Measurements from ENCODE around the gene TAGAP.

The TAGAP gene

GRCh38 chr6:159071843-159072769 lies 27.3 kb upstream of the TAGAP start:
- no peak for DNase-seq (ENCODE audit: low read depth)
- TF ChIP-seq CTCF (conservative IDR thresholded peaks at IDR 0.05; ENCODE audit: low read length): no peak
- no peak overlapping the region for H3K4me3 ChIP-seq (ENCODE audit: low read length)

GRCh38 chr6:159068904-159069578 lies 24.2 kb upstream of the TAGAP start:
- H3K4me3 ChIP-seq (ENCODE audit: low read length): no peak overlapping the region
- DNase-seq (ENCODE audit: low read depth): no peak
- TF ChIP-seq CTCF (conservative IDR thresholded peaks at IDR 0.05; ENCODE audit: low read length): no peak

- H3K4me3 ChIP-seq (ENCODE audit: low read length): no peak overlapping the region
- no peak for TF ChIP-seq CTCF (conservative IDR thresholded peaks at IDR 0.05; ENCODE audit: low read length)
- no peak for DNase-seq (ENCODE audit: low read depth)
Observed at GRCh38 chr6:159067334-159067733, 22.5 kb upstream of the TAGAP start.

GRCh38 chr6:159066483-159066882 lies 21.7 kb upstream of the TAGAP start:
- DNase-seq (ENCODE audit: low read depth): no peak
- TF ChIP-seq CTCF (conservative IDR thresholded peaks at IDR 0.05; ENCODE audit: low read length): no peak
- no peak overlapping the region for H3K4me3 ChIP-seq (ENCODE audit: low read length)

- no peak overlapping the region for H3K4me3 ChIP-seq (ENCODE audit: low read length)
- no peak for TF ChIP-seq CTCF (conservative IDR thresholded peaks at IDR 0.05; ENCODE audit: low read length)
- DNase-seq (ENCODE audit: low read depth): no peak
Observed at GRCh38 chr6:159065759-159066329, 21.1 kb upstream of the TAGAP start.

- no peak for TF ChIP-seq CTCF (conservative IDR thresholded peaks at IDR 0.05; ENCODE audit: low read length)
- H3K4me3 ChIP-seq (ENCODE audit: low read length): no peak overlapping the region
- DNase-seq (ENCODE audit: low read depth): no peak
Observed at GRCh38 chr6:159065091-159065490, 20.3 kb upstream of the TAGAP start.
